ENCODE results near the gene CEL.

CEL gene

DNA sequence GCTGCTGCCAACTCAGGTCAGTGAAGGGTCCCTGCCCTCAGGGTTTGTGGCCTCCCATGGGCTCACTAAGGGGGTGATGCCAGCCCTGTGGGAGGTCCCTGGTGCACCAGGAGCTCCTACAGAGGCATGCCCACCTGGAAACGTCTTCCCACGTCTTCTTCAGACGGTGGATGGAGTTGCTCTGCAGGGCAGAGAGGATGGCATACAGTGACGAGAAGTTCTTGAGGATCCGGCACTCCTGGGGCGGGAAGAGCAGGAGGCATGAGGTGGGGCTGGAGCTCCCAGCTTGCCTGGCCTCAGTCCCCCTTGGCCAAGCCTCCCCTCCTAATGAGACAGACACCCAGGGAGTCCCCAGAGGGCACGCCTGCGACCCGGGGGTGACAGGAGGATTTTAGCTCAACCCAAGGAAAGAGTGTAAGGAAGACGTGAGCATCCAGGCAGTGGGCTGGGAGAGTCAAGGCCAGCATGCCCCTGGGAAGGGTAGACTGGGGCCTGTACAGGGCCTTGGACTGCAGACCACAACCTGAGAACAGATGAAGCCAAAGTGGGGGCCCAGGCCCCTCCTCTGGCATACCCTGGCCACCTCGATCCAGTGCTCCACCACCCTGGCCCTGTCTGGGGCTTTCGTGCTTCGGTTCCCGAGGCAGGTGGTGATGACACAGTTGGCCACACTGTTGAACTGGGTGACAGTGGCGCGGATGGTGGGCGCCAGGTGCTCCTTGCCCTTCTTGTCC is 44.9 kb downstream of the CEL start:
- DNase-seq: no peak

DNA sequence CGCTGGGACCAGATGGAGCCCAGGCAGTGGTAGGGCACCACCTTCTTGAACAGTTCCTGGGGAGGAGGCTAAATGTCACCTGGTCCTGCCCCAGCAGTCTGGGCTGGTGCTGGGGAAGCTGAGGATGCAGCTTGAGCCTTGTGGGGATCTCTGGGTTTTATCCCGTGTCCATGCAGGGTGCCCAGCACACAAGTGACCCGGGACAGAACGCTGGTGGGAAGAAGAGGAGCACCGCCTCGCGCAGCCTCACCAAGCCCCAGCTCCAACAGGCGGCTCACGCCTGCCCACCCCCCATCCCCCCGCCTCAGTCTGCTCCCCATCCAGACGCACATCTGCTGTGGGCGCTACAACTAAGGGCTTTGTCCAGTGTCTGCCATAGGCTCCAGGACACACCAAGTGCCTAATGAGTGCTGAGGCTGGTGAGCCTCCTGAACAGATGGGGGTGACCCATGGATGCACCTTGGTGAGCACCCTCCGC is 45.5 kb downstream of the CEL start:
- no peak for DNase-seq

DNA sequence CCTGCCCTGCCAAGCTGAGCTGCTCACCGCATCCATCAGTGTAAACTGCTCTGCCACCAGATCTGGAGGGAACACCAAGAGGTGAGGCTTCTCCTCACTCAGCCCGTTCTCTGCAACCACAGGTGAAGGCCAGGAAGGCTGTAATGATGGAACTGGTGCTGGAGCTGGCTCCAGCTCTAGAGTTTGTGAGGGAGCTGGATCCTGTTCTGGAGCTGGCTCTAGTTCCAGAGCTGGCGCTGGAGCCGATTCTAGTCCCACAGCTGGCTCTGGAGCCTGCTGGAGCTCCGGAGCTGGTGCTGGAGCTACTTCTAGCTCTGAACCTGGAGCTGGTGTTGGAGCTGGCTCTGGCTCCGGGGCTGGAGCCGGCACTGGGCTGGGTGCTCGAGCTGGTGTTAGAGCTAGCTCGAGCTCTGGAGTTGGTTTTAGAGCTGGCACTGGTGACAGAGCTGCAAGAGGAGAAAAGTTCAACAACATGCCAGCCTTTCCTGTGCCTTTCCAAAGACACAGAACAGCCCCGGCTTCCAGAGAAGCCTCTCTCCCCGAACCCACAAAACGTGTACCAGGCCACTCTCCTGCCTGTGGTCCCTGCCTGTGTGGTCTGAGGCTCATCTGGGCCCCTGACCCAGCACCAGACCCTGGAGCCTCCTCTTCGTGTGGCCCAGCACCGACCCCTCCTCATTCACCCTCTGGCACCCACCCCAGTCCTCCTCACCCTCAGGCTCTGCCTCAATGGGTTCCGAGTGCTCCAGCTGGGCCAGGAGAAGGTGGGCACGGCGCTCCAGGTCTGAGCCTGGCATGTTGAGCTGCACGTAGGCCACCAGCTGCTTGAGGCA is 46.4 kb downstream of the CEL start:
- DNase-seq: no peak

DNA sequence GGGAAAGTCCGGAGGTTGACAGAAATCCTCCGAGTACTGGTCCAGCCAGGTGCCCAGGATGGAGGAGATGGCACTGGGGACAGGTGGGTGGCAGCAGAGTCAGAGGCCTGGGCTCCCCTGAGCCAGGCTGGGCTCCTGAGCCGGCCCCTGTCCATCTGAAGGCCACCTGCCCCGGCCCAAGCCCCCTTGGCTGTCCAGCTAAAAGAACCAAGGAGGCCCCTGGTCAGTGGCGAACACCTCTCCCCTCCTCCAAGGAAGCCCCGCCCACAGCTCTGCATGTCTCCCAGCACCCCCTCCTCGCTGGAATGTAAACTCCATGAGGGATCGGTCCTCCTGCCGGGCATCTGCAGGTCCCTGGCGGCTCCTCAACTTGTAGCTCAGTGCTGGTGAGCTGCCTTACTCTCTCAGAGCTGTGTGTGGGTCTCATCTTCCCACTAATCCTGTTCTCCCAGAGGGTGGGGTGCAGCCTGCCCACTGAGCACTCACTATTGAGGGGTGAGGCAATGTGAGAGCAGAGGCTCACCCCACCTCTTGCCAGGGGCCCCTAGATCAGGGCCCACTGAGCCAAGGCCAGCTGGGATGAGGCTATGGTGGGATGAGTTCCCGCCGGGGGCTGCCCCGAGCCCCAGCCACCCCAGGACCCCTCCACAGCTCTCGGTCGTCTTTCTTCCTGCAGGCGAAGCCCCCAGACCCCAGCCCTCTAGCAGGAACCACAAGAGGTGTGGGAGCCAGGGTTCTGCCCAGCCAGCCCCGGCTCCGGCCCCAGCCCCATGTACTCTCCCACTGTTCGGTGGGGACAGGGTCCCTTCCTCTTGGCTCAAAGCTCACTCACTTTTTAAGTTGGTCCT is 47.2 kb downstream of the CEL start:
- DNase-seq: no peak

DNA sequence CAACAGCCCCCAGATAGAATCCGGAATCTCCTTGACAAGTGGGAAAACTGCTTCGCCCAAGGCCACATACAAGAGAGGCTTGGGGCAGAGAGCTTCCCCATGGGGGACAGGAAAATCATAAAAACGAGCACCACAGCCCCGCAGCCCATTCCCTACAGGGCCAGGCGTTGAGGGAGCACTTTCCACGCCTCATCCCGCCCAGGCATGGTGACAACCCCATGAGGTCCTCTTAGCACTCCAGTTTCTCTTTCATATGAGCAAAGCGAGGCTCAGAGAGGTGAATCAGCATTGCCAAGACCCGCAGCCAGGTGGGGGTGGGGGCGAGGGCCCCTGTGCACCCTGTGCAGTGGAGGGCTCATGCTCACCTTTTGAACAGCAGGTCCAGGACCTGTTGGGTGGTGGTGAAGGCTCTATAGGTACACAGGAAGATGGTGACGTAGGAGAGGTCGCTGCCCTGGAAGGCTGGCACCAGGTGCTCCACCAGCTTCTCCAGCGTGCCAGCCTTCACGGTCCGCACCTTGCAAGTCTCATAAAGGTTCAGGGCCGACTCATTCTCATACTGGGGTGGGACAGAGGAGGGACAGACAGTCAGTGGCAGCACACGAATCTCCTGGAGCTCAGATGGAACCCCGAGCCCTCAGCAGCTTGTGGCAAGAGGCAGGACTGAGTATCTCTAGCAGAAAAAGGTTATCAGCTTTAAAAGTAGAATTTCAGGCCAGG is 48.3 kb downstream of the CEL start:
- no peak for DNase-seq

DNA sequence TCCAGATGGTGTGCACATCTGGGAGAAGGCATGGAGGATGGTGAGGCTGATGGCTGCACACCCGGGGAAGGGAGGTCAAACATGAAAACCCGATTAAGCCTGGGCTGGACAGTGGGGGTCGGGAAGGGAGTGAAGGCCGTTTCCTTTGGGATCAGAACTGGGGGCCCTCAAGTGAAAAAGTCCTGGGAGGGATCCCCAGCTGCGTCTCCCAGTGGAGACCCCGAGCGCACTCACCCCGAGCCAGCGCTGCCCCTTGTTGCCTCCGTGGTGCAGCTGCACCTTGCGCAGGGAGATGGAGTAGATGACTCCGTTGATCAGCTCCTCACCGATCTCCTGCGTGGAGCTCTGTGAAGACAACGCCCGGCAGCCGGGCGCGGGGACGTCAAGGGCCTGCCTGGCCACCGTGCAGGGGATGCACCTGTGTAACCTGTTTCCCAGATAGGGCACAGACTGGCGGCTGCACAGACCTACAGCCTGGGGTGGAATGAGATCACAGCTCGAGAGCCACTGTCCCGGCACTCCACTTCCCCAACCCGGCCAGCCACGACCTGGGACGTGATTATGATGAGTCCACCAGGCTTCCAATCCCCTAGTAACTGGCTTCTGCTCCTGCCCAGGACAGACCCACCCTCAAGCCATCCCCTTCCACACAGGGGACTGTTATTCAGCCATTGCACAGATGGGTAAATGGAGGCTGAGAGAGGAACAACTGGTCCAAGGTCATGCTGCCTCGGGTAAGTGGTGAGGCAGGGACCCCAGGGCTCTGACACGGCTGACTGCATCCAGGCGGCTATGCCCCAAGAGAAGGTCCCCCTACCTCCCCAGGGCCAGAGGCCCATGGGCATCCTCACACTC is 50.3 kb downstream of the CEL start:
- DNase-seq: no peak

DNA sequence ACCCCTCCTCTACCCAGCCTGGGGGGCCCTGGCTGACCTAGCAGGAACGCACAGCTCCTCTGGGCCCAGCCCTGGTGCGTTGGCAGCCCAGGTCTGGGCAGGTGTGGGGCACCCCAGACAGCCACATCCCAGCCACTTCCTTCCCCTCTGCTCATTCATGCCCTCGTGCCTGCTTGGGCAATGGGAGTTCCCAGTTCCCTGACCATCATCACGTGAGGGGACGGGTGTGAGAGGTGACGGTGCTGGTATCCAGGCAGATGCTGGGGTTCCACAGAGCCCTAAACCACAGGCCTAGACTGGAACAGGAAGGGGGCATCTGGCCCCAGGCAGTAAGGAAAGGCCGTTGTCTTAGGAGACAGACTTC is 50.9 kb downstream of the CEL start:
- no peak for DNase-seq

DNA sequence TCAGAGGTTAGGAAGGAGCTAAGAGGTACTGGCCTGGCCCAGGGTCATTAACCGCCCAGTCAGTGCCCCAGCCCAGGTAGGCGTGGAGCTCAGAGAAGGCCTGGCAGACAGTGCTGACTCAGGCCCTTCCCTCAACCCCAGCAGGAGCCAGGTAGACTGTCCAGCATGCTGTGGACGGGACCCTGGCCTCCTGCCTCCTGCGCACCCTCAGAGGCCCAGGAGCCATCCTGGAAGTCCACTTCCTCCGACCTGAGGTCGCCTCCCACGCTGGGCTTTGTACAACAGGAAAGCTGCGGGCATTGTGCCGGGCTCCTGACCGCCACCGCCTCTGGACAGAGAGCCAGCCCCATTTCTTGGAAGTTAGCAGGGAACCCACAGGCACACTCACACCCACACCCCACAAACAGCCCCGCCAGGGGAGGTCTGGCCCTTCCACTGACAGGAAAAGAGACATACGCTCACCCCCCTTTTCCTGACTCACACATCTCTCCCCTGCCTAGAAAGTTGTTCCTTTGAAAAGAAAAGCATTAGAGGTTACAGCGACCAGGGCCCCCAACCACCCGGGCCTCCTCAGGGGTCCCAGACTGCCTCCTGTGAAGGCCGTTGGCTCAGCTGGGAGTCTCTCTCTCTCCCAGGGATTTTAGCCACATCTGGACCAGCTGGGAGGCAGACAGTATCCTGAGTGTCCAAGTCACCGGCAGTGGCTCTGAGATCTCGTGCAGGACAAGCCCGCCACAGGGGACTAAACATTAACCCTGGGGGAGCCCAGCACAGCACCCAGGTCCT is 51.6 kb downstream of the CEL start:
- no peak for DNase-seq

DNA sequence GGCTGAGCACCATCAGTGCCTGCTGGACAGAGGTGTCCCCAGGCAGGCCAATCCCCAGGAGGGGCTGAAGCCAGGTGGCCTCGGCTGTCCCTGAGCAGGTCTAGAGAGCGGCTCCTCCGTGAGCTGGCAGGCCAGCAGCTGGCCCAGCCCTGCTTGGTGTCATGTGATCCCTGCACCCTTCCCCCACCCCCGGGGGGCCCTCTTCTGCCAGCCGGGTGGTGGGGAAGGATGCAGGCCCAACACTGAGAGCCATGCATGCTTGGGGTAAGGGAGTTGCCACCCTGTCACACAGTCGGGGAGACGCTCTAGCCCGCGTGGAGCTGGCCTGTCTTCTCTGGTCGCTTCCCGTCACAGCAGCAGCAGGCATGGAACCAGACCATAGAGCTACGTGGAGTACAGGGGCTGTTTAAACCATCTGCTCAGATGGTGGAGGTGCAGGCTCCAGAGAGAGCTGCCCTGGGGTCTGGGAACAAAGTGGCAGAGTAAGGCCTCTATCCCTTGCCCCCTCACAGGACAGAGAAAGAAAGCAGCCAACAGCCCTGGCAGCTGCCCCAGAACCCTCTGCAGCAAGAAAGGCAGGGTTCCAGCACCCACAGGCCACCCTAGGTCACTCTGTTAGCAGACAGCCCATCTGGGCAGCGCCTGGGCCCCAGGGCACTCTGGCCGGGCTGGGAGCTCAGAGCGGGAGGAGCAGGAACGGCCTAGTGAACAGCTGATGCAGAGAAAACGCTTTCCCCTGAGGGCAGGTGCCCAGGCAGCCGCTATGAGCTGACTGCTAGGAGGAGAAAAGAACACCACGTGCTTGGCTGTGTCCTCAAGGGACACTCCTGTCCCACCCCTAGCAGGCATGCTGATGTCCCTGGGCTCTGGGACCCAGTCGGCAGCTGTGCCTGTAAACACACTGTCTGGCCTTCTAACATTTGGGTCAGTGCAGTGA is 52.4 kb downstream of the CEL start:
- no peak for DNase-seq

DNA sequence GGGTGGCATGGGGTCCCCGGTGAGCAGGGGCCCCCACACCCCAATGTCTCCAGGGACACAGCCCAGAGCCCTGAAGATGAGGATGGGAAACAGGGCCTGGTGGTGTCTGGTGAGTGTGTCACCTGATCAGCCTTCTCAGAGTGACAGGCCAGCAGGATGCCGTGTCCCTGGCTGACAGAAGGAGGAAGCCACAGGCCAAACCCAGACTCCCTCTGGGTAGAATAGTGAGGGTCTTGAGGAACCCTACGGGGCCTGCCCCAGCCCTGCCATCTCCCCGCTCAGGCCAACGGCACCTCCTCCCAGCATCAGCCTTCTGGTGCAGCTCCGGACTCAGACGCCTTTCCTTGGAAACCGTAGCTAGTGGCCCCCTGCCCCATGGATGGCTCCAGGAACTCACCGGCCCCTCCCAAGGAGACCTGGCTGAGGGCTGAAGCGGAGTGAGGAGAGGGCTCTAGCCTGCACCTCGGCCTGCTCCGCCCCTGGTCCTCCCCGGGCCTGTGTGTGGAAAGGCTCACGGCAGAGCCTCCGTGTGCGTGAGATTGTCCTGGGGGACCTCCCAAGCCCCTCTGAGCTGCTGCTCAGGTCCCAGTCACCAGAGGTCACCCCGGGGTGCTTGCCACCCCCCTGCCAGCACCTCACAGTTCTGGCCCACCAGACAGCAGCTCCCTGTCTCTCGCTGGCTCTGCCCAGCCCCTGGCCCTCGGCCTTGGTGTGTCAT is 53.3 kb downstream of the CEL start:
- DNase-seq: no peak

DNA sequence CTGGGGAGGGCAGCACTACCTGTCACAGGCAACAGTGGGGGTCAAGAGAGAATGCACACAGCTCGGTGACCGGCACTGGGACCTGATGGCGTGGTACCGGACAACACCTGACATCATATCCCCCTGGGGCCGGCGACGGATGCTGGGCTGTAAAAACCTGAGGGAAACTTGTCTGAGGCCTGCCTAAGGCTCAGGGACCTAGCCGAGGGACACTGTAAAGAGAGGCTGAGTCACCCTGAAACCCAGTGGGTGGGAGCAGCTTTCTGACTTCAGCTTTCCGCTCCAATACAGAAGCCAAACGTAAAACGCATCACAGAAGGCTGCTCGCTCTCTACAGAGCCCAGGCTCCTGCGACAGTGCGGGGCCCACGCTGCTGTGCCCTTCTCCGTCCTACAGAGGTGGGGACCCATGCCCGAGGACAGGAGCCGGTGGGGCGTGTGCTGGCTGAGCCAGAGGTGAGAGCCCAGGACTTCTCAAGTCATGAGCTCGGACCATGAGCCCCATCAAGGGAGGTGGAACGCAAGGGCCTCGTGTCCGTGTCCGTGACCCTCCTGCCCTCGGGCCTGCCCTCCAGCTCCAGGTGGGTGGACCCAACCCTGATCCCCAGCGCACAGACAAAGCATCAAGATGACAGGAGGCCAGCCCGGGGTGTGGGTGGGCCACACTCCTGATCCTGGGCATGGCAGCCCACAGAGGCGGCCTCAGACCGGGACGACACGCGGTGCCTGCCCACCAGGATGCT is 54.0 kb downstream of the CEL start:
- DNase-seq: no peak

DNA sequence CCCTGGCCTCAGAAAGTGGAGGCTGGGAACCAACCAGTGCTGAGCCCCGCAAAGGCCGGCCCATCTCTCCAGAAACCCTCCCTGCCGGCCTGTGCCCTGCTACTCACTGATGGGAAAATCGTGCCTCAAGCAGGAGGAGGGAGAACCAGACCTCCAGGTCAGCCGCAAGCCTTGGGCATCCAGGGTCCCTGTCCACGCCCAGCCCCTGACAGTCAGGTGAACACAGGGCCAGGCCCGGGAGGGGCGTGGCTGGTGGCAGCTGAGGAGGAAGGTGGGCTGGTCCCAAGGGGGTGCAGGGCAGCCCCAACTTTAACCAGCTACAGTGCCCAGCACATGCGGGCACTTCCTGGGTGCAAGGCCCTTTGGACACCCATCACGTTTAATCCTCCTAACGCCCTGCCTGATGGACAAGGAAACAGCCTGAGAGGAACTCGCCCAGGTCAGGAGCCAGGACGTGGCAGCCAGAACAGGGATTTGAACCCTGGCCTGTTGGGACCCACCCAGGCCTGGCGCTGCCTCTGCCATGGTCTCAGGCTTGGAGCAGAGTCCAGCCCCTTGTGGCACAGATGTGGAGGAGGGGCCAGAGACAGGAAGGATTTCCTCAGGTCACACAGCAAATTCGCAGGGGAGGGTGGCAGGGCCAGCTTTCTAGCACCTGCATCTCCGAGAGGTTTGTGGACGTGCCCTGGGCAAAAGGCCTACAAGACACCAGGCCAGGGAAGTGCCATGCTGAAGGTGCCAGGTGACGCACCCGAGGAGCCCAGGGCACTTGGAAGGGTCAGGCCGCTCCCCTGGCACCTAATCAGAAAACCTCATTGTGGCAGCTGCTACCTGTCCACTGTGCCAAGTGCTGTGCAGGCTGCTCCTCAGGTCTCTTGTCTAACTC is 54.8 kb downstream of the CEL start:
- no peak for DNase-seq

DNA sequence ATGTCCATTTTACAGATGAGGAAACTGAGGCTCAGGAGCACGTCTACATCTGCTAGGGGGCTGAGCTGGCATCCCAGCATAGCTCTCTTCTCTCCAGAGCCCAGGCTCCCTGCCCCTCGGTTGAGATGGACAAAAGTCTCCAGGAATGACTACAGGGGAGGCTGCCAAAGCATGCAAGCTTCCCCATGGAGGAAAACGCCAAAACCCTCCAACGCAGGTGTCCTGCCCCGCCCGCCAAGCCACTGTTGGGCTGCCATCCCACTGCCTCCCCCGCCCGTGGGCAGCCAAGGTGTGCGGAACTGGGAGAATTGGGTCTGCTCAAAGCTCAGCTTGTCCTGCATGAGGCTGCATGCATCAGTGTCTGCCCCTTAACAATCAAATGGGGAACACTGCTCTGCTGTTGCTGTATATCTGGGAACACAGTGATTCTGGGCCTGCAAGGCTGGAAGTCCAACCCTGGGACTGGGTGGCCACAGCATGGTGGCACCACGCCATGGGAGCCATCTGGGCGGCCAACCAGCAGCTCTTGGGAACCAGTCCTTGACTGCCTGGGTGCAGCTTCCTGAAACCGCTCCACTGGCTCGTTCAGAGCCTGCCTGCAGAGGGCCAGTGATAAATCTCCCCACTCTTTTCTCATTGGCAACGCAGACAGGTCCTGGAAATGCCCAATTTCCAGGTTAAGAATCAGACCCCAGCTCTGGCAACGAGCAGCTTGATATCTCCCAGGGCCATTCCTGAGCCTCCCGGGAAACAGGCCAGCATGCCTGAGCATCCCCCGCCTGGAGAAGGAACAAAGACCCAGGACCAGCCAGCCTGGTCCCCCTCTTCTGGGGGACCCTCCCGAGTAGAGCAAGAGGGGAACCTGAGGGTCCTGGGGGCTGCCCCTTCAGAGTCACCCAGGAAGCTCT is 55.7 kb downstream of the CEL start:
- no peak for DNase-seq

DNA sequence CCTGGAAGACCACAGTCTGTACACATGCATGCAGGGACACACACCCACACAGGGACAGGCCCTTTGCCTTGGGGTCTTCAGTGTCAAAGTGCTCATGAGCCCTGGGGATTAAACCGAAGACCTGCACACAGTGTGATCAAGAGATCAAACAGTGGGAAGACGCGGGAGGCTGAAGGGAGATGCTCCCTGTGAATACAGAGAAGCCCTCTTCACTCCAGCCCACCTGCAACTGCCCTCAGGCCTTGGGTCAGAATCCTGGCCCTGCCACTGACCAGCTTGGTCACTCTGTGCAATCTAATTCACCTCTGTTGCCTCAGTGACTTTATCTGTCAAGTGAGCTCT is 56.4 kb downstream of the CEL start:
- no peak for DNase-seq

DNA sequence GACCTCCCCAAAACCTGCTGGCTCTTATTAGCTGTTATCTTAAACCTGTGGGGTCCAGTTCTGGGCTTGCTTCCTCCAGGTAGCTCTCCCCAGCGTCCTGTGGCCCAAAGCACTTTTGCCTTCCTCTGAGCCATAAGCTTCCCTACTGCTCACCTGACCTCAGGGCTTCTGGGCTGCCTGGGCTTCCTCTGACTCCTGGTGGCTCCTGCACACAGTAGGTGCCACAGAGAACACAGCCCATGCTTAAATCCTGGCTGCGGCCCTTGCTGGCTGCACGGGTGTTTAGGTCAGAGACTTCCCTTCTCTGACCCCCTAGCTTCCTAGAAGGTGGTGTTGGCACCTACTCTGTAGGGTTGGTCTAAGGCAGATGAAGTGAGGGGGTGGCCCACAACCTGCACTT is 56.8 kb downstream of the CEL start:
- no peak for DNase-seq

Measured in activated CD4-positive, alpha-beta T cell treated with anti-CD3 and anti-CD28 coated beads for 1 hour (primary cell).